ENCODE results near the gene TMEM108.

- TF ChIP-seq CTCF (IDR thresholded peaks at IDR 0.05): no peak
- TF ChIP-seq POLR2A (IDR thresholded peaks at IDR 0.05): no peak
Measured at GRCh38 chr3:133023362-133023761, 14.8 kb upstream of the TMEM108 start.

All from thyroid gland (tissue), 4 donors.